ENCODE measurements around the gene SCAF8.

Gene SCAF8

GRCh38 chr6:154878871-154879491, 145.8 kb downstream of the SCAF8 start:
- in situ Hi-C loops (cut with HindIII; ENCODE audit: low sequenced_read_pairs) = no loop called here

- in situ Hi-C loops (cut with HindIII; ENCODE audit: low sequenced_read_pairs) = no loop called here
These were observed 148.9 kb downstream of the SCAF8 start for GRCh38 chr6:154882107-154882506.
